Measurements from ENCODE around the gene PALD1.

- TF ChIP-seq, protein P1, sequence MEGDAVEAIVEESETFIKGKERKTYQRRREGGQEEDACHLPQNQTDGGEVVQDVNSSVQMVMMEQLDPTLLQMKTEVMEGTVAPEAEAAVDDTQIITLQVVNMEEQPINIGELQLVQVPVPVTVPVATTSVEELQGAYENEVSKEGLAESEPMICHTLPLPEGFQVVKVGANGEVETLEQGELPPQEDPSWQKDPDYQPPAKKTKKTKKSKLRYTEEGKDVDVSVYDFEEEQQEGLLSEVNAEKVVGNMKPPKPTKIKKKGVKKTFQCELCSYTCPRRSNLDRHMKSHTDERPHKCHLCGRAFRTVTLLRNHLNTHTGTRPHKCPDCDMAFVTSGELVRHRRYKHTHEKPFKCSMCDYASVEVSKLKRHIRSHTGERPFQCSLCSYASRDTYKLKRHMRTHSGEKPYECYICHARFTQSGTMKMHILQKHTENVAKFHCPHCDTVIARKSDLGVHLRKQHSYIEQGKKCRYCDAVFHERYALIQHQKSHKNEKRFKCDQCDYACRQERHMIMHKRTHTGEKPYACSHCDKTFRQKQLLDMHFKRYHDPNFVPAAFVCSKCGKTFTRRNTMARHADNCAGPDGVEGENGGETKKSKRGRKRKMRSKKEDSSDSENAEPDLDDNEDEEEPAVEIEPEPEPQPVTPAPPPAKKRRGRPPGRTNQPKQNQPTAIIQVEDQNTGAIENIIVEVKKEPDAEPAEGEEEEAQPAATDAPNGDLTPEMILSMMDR (IDR thresholded peaks at IDR 0.05), result no peak
- TF ChIP-seq POLR2A (IDR thresholded peaks at IDR 0.05), result no peak
Observed at GRCh38 chr10:70582793-70583668, 104.5 kb downstream of the PALD1 start.

Measured in testis (tissue), 2 donors.